GM21390 (cell line): Measurements from ENCODE around the gene DBN1.

Source experiments
- ATAC-seq: cut with Tn5 transposase; IDR thresholded peaks from one replicate; pipeline ENCODE4 v1.9.1; 2021; ENCODE audit not compliant: unreplicated experiment

The DBN1 gene

GRCh38 chr5:177457852-177458681 is 15.4 kb downstream of the DBN1 start:
- ATAC-seq = no peak

- ATAC-seq = peak; percentile 43
Observed at GRCh38 chr5:177456976-177457851, 16.2 kb downstream of the DBN1 start.

- ATAC-seq = no peak
Observed at GRCh38 chr5:177456591-177456964, 16.9 kb downstream of the DBN1 start.

GRCh38 chr5:177455661-177456590 is 17.5 kb downstream of the DBN1 start:
- ATAC-seq = peak; percentile 10

DNA sequence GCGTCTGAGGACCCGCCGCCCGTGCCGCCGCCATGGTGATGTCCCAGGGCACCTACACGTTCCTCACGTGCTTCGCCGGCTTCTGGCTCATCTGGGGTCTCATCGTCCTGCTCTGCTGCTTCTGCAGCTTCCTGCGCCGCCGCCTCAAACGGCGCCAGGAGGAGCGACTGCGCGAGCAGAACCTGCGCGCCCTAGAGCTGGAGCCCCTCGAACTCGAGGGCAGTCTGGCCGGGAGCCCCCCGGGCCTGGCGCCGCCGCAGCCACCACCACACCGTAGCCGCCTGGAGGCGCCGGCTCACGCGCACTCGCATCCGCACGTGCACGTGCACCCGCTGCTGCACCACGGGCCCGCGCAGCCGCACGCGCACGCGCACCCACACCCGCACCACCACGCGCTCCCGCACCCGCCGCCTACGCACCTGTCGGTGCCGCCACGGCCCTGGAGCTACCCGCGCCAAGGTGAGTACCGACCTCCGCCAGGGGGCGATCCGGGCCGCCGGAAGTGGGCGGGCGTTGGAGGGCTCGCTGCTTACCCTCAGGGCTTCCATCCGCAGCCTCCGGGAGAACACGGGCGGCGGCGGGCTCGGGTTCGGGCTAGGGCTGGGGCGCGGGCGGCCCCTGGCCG is 18.3 kb downstream of the DBN1 start:
- peak; percentile 52 for ATAC-seq

DNA sequence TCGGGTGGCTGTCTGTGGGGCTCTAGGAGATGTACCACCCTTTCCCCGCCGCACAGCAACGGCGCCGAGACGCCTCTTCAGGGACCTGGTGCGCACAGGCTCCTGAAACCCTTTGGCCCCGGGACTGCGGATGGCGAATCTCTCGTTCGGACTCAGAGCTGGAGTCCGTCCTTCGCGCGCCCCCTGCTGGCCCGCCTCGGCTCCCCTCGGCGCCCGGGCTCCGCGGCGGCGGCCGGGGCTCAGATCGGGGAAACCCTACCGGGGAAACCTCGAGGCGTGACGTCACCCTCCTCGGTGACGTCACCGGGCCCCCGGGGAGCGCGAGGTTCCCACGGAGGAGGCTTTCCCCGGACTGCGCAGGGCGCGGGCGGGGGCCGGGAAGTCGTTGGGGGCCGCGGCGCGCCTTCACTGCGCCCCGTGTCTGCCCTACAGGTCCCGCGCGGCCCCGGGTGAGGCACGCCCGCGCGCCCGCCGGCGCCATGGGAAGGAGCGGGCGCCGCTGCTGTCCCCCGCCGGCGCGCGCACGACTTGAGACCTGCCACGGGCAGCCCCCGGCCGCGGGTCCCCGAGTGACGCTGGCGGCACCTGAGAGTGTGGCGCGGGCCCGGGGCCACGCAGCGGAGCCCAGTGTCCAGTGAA is 18.9 kb downstream of the DBN1 start:
- ATAC-seq = peak; percentile 42

DNA sequence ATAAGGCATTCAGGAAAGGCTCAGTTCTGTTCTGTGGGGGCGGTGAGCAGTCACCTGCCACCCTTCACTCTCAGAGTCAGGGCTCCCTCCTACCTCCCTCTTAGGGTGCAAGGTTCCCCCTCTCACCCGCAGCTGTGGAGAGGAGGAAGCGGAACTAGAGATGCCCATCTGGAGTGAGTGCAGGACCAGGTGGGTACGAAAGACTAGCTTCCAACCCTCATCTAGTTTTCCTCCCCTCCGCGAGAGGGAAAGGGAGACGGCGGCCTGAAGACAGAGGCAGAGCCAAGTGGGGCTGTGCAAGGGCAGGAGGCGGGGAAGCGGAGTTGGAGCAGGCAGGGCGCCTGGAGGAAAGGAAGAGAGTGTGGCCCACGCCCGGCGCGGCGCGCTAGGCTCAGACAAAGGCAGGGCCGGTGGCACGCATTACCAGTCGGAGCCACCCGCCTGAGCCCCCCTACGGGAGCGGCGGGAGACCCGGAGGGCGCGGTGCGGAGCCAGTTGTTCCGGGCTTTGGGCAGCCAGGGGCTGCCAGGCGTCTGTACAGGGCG is 19.5 kb downstream of the DBN1 start:
- ATAC-seq = no peak

GRCh38 chr5:177452688-177453638 is 20.5 kb downstream of the DBN1 start:
- no peak for ATAC-seq

- ATAC-seq = no peak
Observed at GRCh38 chr5:177450667-177451424, 22.6 kb downstream of the DBN1 start.

DNA sequence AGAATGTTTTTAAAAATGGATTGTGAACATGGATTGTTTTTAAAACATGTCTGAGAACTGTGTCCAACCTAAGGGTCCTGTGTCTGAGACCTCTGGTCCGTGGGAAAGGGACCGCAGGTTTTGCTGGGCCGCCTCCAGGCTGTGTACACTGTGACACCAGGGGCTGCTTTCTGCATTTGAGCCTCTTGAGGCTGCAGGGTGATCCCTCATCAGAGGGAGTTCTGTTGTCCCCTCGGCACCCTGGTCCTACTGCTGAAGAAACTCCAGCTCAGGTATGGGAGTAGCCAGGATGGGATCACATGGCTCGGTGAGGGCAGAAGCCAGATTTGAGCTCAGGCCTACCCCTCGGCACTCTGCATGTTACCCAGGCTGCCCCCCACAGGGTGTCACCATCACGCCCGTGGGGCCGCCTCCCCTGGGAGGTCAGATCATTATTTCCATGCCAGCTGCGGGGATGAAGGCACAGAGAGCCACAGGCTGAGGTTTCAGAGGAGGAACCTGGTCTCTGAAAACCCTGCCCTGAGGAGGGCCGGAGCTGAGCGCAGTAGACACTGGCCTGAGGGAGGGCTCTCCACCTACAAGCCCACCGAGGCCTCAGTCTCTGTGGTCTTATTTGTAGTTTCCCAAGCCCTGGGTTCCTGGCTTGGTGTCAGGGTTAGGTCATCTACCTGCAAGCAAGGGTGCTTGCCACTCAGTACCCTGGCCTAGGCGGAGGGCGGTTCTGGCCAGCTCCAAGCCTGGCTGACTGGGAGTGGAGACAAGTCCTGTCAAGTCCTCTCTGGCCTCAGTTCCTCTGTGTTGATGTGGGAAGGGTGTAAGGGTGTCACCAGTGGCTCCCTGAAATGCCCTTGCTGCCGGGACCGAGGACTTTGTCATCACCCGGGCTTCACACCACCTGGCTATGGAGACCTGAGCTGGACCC is 24.0 kb downstream of the DBN1 start:
- ATAC-seq = no peak

DNA sequence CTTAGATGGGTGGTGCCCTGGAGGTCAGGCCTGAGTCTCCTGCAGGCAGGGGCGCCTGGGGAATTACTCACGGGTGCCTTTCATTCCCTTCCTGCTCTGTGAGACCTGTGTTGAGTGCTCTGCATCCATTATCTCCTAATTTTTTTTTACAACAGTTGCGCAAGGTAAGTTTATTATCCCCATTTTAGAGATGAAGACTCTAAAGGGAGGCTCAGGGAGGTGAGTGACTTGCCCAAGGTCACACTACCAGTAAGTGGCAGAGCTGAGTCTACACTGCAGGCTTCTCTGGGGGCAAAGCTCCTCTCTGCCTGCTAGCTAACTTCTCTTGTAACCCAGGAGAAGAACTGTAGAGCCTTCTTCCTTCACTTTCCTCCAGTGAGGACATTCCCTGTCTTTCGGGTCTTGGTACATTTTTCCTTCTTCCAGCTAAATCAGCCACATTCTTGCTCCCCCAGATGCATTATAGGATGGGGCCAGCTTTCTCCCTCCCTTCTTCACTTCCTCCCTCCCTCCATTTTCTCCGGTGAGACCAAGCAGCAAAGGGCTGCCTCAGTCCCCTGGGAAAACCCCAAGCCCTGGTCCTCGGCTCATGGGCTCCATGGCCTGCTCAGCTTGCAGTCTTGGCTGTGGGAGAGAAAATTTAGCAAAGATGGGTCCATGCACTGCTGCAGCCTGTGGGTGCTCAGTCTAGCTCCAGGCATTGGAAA is 25.0 kb downstream of the DBN1 start:
- ATAC-seq = no peak

GRCh38 chr5:177447611-177448243 is 25.7 kb downstream of the DBN1 start:
- ATAC-seq = no peak

- peak; percentile 39 for ATAC-seq
Observed at GRCh38 chr5:177447066-177447610, 26.3 kb downstream of the DBN1 start.

DNA sequence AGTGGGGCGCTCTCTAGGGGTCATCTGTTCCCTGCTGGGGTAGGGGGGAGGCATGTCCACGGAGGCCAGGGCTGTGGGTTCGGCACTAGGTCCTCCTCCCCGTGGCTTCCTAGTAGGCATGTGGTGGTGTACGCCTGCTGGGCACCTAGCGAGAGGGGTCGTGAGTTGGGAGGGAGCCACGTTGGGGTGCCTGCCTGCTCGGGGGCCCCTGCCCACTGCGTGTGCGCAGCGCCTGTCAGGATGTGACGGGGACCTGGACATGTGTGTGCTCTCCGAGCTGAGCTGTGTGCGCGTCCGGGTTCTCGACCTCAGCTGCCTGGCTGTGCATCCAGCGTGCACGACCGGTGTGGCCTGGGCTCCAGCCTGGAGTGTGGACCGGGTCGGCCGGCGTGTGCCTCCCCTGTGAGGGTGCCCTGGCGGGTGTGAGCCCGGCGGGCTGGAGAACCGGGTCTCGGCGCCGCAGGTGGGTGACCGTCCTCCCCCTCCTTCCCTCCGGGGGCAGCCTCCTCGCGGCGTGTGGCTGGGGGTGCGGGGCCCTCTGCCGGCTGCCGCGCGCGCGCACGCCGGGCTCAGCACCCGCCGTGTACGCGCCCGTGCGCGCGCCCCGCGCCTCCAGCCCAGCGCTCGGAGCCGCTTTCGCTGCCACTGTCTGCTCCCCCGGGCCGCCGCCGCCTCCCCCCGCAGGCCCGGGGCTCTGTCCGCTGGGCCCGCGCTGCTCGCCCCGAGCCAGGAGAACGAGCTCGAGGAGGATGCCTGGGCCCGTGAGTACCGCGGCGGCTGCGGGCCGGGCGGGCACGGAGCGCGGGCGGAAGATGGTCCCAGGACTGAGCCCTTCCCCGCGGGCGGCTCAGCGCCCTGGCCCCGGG is 27.0 kb downstream of the DBN1 start, which contains the start of gene PRR7:
Gene PRR7, plus strand, starts transcription at position 615 of the 866 bp plus-strand sequence. CDS start 8,254 bp downstream, outside the sequence.
- ATAC-seq = peak; percentile 51

DNA sequence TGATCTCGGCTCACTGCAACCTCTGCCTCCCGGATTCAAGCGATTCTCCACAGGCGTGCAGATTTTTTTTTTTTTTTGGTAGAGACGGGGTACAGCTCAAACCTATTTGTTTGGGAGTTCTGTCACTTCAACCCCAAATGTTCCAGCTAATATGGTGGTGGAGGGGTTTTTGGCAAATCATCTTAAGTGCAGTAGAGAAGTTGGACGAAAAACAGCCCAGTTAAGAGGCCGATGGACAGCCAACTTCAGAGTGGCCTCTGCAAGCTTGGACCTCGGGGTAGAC is 27.6 kb downstream of the DBN1 start:
- no peak for ATAC-seq
